GM18507 (cell line): ENCODE results near the gene HSPA14.
"Not testable (repeated sequence)": the region's sequence is repeated elsewhere in the genome, so short reads cannot be mapped to it uniquely, and the experiment has no call there.

ENCODE experiments used
- DNase-seq: peaks from one replicate; pipeline ENCODE4 v3.0.0; 2011; ENCODE audit warnings: low read depth; ENCODE audit not compliant: insufficient read length; ENCODE audit errors: extremely low spot score
- FAIRE-seq: peaks from 2 replicates; lab custom pipeline; 2011; peaks lifted over from hg19 to GRCh38; lab: Jason Lieb, UNC

Gene HSPA14

GRCh38 chr10:14833106-14833505 is 5.0 kb upstream of the HSPA14 start:
- no peak for DNase-seq
- FAIRE-seq, result no peak

- FAIRE-seq (no peak), DNase-seq (no peak)
Measured at GRCh38 chr10:14836208-14836607, 1.9 kb upstream of the HSPA14 start.

- FAIRE-seq, result no peak
- no peak for DNase-seq
Measured at GRCh38 chr10:14837003-14837756, 926 bp upstream of the HSPA14 start.

DNA sequence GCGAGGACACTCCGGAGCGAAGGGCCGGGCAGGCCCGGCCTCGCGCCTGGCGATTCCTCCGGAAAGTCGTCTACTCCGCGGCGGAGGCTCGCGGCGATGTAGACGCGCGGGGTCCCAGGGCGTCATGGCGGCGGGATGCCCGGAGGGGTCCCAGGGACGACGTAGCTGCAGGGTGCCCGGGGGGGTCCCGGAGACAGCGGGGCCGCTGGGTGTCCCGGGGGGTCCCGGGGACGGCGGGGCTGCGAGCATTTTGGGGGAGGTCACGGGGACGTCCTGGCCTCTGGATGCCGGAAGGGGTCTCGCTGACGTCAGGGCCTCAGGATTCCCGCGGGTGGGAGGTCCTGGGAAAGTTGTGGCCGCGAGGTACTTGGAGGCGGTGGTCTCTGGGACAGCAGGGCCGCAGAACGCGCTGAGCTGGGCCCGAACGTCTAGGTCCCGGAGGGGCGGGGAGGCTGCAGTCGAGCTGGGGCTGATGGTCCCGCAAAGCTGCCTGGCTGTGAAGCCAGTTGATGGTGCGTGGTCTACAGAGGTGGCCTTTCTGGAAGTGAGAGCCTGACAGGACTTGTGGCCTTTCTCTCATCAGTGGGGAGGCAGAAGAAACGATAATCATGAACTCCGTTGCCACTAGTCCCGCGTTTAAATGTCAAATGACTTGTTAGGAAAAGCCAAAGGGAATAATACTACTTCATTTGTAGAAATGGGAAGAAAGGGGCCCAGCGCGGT is 637 bp downstream of the HSPA14 start:
- DNase-seq, result peak; percentile 12

GRCh38 chr10:14839305-14839695 is 1.2 kb downstream of the HSPA14 start:
- FAIRE-seq (no peak), DNase-seq (no peak)

More for the DNA sequence above, 637 bp downstream of the HSPA14 start:
- FAIRE-seq, result no peak

DNA sequence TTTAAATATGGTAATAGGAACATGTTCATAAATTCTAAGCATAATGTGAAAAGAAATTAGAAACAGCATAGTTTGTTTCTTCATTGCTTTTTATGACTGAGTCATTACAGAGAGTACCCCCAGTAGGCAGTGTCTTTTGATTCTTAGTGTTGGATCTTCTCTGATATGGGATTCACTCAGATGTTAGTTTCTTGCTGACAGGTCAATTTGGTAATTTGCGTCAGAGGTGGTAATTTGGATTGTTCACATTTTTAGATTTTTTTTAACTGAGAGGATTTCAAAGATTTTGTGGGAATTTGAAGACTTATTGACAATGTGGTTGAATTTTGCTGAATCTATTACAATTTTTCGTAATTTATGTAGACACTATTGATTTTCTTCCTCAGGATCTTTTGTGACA is 2.1 kb downstream of the HSPA14 start:
- DNase-seq (no peak), FAIRE-seq (no peak)

- no peak for FAIRE-seq
- DNase-seq, result no peak
Measured at GRCh38 chr10:14843327-14843988, 5.4 kb downstream of the HSPA14 start.

GRCh38 chr10:14844948-14845347 is 6.8 kb downstream of the HSPA14 start:
- no peak for FAIRE-seq
- no peak for DNase-seq

DNA sequence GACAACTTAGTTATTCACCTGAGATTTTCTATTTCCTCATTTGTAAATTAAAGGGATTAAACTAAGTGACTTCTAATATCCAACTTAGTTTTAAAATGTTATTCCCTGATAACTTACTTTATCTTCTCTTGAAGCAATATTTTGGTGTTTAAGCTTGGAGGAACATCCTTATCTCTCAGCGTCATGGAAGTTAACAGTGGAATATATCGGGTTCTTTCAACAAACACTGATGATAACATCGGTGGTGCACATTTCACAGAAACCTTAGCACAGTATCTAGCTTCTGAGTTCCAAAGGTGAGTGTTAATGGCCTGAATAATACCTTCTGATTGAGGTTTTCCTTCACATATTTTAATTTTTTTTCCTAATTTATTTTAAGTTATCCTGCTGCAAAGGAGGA is 14.1 kb downstream of the HSPA14 start:
- FAIRE-seq, result no peak
- no peak for DNase-seq

DNA sequence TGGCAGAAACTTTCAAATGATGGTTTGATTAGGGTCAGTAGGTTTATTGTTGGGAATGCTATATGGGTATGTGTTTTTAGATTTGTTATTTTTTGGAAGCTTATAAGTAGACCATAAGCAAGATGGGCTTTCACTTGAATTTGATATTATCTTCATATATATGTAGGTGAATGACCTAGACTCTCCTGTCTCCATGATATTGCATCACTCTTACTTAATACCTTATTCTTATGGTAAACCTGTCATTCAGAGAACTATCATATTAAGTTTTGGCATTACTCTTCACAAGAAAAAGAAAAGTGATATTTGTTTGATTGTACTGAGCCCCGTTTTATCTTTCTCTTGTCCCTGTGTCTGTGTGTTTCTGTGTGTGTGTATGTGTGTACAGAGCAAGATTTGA is 17.3 kb downstream of the HSPA14 start:
- no peak for DNase-seq
- FAIRE-seq, result no peak

DNA sequence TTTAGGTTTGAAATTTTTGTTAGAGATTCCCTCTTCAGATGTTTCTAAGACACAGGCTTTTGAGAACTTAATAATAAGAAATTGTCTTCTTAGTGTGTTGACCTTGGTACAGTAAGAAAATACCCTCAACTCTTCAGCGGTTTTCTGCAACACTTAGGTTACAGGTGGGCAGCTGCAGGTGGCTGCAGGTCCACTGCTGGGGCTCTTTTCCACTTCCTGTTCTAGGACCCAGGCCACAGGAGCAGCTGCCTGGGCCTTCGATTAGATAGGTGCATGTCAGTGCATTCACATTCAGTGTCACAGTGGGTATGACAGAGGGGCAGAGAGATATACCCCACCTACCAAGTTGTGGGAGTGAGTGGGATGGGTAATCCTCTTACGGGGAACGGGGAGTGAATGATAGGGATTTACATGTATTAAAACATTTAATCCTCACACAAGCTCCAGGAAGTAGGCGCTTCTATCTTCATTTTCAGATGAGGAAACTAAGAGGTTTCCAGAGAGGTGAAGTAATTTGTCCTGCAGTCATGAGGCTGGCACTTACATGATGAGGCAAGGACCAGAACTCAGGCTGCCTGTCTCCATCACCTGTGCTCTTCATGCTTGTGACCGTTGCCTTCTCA is 20.3 kb downstream of the HSPA14 start:
- DNase-seq (no peak), FAIRE-seq (no peak)

- DNase-seq (no peak), FAIRE-seq (no peak)
Measured at GRCh38 chr10:14859043-14859442, 20.9 kb downstream of the HSPA14 start.

DNA sequence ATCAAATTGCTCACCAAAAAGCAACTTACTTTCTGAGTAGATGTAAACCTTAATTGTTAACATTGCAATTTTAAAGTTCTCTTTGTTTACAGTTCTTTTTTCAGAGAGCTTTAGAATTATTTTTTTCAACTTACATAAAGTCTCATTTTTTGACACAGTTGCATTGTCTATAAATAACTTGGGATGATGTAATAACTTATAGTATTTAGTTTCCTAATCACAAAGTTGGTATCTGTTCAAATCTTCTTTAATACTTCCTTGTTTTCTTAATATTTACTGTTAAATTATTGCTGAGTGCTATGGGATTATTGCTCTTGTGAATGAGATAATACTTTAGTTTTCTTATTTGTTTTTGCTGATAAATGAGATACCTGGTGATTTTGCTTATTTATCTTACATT is 21.7 kb downstream of the HSPA14 start:
- no peak for DNase-seq
- no peak for FAIRE-seq

GRCh38 chr10:14860791-14861190 is 22.7 kb downstream of the HSPA14 start:
- FAIRE-seq (no peak), DNase-seq (no peak)

GRCh38 chr10:14864466-14864865 is 26.4 kb downstream of the HSPA14 start:
- not testable (repeated sequence) for DNase-seq

DNA sequence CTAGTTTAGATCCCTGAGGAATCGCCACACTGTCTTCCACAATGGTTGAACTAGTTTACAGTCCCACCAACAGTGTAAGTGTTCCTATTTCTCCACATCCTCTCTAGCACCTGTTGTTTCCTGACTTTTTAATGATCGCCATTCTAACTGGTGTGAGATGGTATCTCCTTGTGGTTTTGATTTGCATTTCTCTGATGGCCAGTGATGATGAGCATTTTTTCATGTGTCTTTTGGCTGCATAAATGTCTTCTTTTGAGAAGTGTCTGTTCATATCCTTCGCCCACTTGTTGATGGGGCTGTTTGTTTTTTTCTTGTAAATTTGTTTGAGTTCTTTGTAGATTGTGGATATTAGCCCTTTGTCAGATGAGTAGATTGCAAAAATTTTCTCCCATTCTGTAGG is 26.8 kb downstream of the HSPA14 start:
- not testable (repeated sequence) for DNase-seq, FAIRE-seq

More at GRCh38 chr10:14864466-14864865, 26.4 kb downstream of the HSPA14 start:
- not testable (repeated sequence) for FAIRE-seq

GRCh38 chr10:14873090-14873760 is 35.1 kb downstream of the HSPA14 start:
- FAIRE-seq (peak; percentile 69), DNase-seq (no peak)

DNA sequence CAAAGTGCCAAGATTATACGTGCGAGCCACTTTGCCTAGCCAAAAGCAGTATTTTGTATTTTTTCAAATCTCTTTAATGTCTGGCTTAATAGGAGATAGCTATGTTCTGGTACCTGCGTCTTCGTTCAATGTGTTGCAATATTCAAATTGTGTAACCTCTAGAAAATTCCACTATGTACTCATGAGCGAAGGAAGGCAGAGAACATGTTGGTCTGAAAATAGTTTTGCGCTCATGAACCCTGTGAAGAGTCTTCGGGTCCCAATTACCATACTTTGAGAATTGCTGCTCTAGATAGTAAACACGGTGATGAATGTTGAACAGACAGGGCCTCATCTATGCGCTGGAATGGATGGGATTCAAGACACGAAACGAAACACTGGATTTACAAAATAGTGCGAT is 37.8 kb downstream of the HSPA14 start:
- no peak for FAIRE-seq

GRCh38 chr10:14876764-14877163 is 38.7 kb downstream of the HSPA14 start:
- FAIRE-seq, result no peak
- no peak for DNase-seq

More for the DNA sequence above, 37.8 kb downstream of the HSPA14 start:
- no peak for DNase-seq
